Measurements from ENCODE around the gene ACVR1B. TPM values are rescaled to one million over a fixed set of nuclear protein-coding genes. Genes with fewer than 3 reads are reported as not detected.

The ACVR1B gene
- total and polyA plus RNA-seq, 2 of the 8 experiments (the other 6 are each of a cell fraction or from before 2014, with no cell fraction given), result 16.0 to 19.2 TPM

DNA sequence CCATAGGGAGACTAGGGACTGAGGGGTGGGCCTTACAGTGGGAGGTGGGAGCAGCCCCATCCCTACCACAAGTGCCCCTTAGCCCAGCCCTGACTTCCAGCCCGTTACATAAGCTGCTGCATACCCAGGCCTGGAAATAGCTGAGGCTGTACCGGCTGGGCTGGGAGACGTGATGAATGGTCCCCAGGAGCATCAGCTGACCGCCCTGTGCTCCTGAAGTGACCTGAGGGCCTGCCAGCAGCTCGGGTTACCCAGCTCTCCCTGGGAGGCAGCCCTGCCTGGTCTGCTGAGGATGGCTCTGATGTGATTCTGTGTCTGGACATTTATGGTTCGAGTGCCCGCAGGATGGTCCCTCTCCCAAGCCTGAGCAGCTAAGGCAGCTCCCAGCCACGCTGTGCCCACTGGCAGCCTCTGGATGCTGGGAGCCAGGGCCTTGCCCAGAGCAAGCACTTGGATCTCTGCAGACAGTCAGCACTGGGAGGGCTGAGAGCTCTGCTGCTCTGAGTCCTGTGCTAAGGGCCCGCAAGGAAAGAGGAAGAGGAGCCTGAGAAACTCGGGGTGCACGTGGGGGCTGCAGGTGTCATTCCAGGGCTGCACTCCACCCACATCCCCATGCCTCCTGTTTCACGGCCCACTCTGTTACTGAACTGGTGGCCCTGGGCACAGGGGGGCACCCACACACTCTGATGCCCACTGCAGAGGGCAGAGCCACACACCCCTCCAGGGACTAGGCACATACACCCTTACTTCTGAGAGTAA is 75.8 kb downstream of the ACVR1B start:
- Histone ChIP-seq H4K91ac (replicated peaks; ENCODE audit: insufficient read length, low read length) (peak overlapping the region; percentile 61), H3K18ac (ENCODE audit: extremely low read depth, low read length) (no peak overlapping the region), H3K27ac (ENCODE audit: low read depth, low read length) (no peak overlapping the region), H3K56ac (replicated peaks; ENCODE audit: insufficient read length, low read depth, low read length) (no peak overlapping the region), H3K9ac (replicated peaks in 1 of 4; ENCODE audit: extremely low read depth in 1 of 4, low read depth in 3 of 4, low read length in 3 of 4) (no peak overlapping the region), H3K4ac (replicated peaks; ENCODE audit: insufficient read length, low read depth, low read length) (no peak overlapping the region), H2BK5ac (ENCODE audit: low read depth, low read length) (no peak overlapping the region), H4K5ac (ENCODE audit: insufficient read length, low read depth, low read length) (no peak overlapping the region), H4K20me1 (replicated peaks in 1 of 2; ENCODE audit: control insufficient read depth in 1 of 2, insufficient read depth in 2 of 2, low read length in 2 of 2) (no peaks in the 10 kb centered on the region), H3K23ac (ENCODE audit: insufficient read length) (no peak overlapping the region), H3K79me1 (ENCODE audit: low read depth, low read length) (no peaks in the 10 kb centered on the region), H2BK15ac (ENCODE audit: low read length) (peak overlapping the region; percentile 81; the same call in 1 of the 2 replicates), H2BK120ac (replicated peaks; ENCODE audit: low read depth, low read length) (no peak overlapping the region), H3K4me3 (ENCODE audit: extremely low read depth in 1 of 4, insufficient read depth in 2 of 4, low read depth in 3 of 4, low read length in 4 of 4) (no peak overlapping the region), H3K4me2 (ENCODE audit: insufficient read depth in 1 of 2, low read depth in 2 of 2, low read length in 2 of 2) (no peak overlapping the region), H3K9me3 (ENCODE audit: insufficient read depth in 2 of 2, low read depth in 1 of 2, low read length in 1 of 2) (no peaks in the 10 kb centered on the region), H2BK12ac (ENCODE audit: low read depth, low read length) (peak overlapping the region; percentile 80), H2AK5ac (ENCODE audit: low read depth, low read length) (0 out of 2 replicates have a peak overlapping the region, but pooled peaks have one; percentile 78), H3K4me1 (replicated peaks in 1 of 4; ENCODE audit: control insufficient read depth in 3 of 4, insufficient read depth in 4 of 4, low read length in 3 of 4) (peaks cover 2 to 26% (median 10%) of the 10 kb centered on the region in 4 experiments; a peak in 6 of 7 replicates), H3K14ac (ENCODE audit: insufficient read length) (no peak overlapping the region), H4K8ac (ENCODE audit: extremely low read depth, insufficient read depth, low read length) (peak overlapping the region; percentile 45), H3K23me2 (ENCODE audit: low read depth, low read length) (peaks cover 7% of the 10 kb centered on the region), H3K36me3 (ENCODE audit: control insufficient read depth in 2 of 4, insufficient read depth in 4 of 4, low read length in 3 of 4) (no peaks in the 10 kb centered on the region), H3K27me3 (replicated peaks in 1 of 4; ENCODE audit: control insufficient read depth in 3 of 4, extremely low read depth in 1 of 4, insufficient read depth in 3 of 4, low read length in 3 of 4) (peaks cover 2 to 17% (median 9%) of the 10 kb centered on the region in 4 experiments), H2BK20ac (ENCODE audit: low read length) (no peak overlapping the region), H2AFZ (ENCODE audit: low read length) (no peak overlapping the region), H3K79me2 (ENCODE audit: control insufficient read depth in 1 of 2, insufficient read depth in 2 of 2, low read length in 2 of 2) (no peaks in the 10 kb centered on the region)
- WGBS, 2 experiments (ENCODE audit: extremely low coverage in 1 of 2, insufficient coverage in 1 of 2, insufficient read length in 1 of 2, insufficient replicate concordance in 2 of 2, low coverage in 1 of 2, low lambda C conversion rate in 2 of 2, missing lambda C conversion rate in 1 of 2), result 72% methylated on average over 8 of the region's 12 CpGs; no CpG with 5 or more reads in 1 of the 2 experiments
- DNase-seq (ENCODE audit: low read depth in 1 of 2, low spot score in 2 of 2), result no peak
- POLR2A ChIA-PET (ENCODE audit: partially characterized antibody), result interaction anchor here (0.6 to 13.1 kb wide), 9 partner anchors 12 to 97 kb away, joined by 3 to 82 read pairs (median 4); partner anchors contain the start of genes ATG101 and SMIM41
- CTCF ChIA-PET (ENCODE audit: partially characterized antibody), result interaction anchor here (0.6 to 22.7 kb wide), 13 partner anchors 14 to 1303 kb away, joined by 3 to 1249 read pairs (median 9); partner anchors contain the start of genes ATG101, NR4A1, SMIM41 and TAMALIN
- FAIRE-seq, result no peak
- TF ChIP-seq ATF2 (IDR thresholded peaks at IDR 0.05; ENCODE audit: low read length) (no peak), SUZ12 (IDR thresholded peaks at IDR 0.05; ENCODE audit: low read length) (no peak), SAP30 (IDR thresholded peaks at IDR 0.05; ENCODE audit: insufficient read depth, insufficient replicate concordance, low read length) (no peak), TCF12 (IDR thresholded peaks at IDR 0.05; ENCODE audit: low read depth, low read length) (no peak), ASH2L (IDR thresholded peaks at IDR 0.05; ENCODE audit: low read length) (no peak), ATF3 (IDR thresholded peaks at IDR 0.05; ENCODE audit: insufficient read depth, low read depth, low read length) (no peak), JUN (IDR thresholded peaks at IDR 0.05; ENCODE audit: low read depth, low read length) (no peak), CBX8 (IDR thresholded peaks at IDR 0.05; ENCODE audit: borderline replicate concordance, low read depth, low read length) (no peak), KDM4A (IDR thresholded peaks at IDR 0.05; ENCODE audit: low read depth, low read length, severe bottlenecking) (no peak)
